K562 (cell line): ENCODE data around the gene PPAN. TPM values are rescaled to one million over a fixed set of nuclear protein-coding genes. Genes with fewer than 3 reads are reported as not detected.

Experiments used
- ATAC-seq: fragments of 200-7000 bp; cut with Tn5 transposase; 3 replicates; pipeline ENCODE4 v1.9.1; 2020; ENCODE audit warnings: moderate library complexity
- BruUV-seq: library from RNA; stranded (reverse); fragments of 400-500 nt; replicated peaks from 2 replicates; lab custom pipeline; 2021; lab: Mats Ljungman, UMichigan
- CTCF ChIA-PET: fragments of 300-600 bp; formaldehyde crosslinking; extraction: SDS; loops from one replicate; lab custom pipeline; 2021; ENCODE audit warnings: low intra/inter-chr PET ratio; lab: Yijun Ruan, JAX
- POLR2A ChIA-PET: fragments of 300-600, 350-650 bp; sonication (Branson Sonifier 250); formaldehyde crosslinking; extraction: SDS; loops from one replicate; lab custom pipeline; 2021; ENCODE audit warnings: antibody characterized with exemption, inconsistent platforms; lab: Yijun Ruan, JAX
- DNase-seq, 4 experiments: peaks; one replicate each; pipeline versions ENCODE4 v3.0.0 to v3.0.0-alpha.2; 2011 to 2018; ENCODE audit warnings: low spot score in 3 of 4, mixed read lengths in 3 of 4; ENCODE audit errors: extremely low read depth in 1 of 4
- FAIRE-seq: peaks from 2 replicates; lab custom pipeline; 2011; peaks lifted over from hg19 to GRCh38; lab: Jason Lieb, UNC
- H2AFZ ChIP-seq: 2 replicates; pipeline ENCODE4 v1.6.0; 2011; ENCODE audit warnings: low read depth, low read length, control low read depth, inconsistent platforms
- H3K27ac ChIP-seq: fragments of 200-600 bp; 3 replicates; pipeline ENCODE4 v1.8.0; 2011; ENCODE audit warnings: low read depth, mild to moderate bottlenecking, control low read depth, inconsistent platforms, low read length, moderate library complexity, mixed read lengths; ENCODE audit errors: extremely low read depth
- H3K27me3 ChIP-seq, 2 experiments: fragments of 300-600 bp in 1 of 2; 2 replicates in 1 of 2; 3 replicates in 1 of 2; pipeline versions ENCODE4 v1.6.0 to v1.8.0; 2011; ENCODE audit warnings: inconsistent platforms in 2 of 2, low read length in 2 of 2, mild to moderate bottlenecking in 1 of 2, mixed read lengths in 1 of 2, moderate library complexity in 1 of 2; ENCODE audit not compliant: control insufficient read depth in 2 of 2, insufficient read depth in 2 of 2
- H3K36me3 ChIP-seq: fragments of 300-600 bp; 3 replicates; pipeline ENCODE4 v1.8.0; 2011; ENCODE audit warnings: mild to moderate bottlenecking, low read length, inconsistent platforms; ENCODE audit not compliant: control insufficient read depth, insufficient read depth
- H3K4me1 ChIP-seq, 2 experiments: fragments of 200-600 bp in 1 of 2; replicated peaks in 1 of 2; 2 replicates in 1 of 2; 3 replicates in 1 of 2; pipeline versions ENCODE4 v1.5.1 to v1.8.0; 2011; ENCODE audit warnings: inconsistent platforms in 2 of 2, low read length in 2 of 2, mild to moderate bottlenecking in 1 of 2, mixed read lengths in 1 of 2, moderate library complexity in 1 of 2; ENCODE audit not compliant: control insufficient read depth in 2 of 2, insufficient read depth in 2 of 2
- H3K4me2 ChIP-seq: 2 replicates; pipeline ENCODE4 v1.6.1; 2011; ENCODE audit warnings: low read length, control low read depth, inconsistent platforms, mixed read lengths; ENCODE audit not compliant: insufficient read depth
- H3K4me3 ChIP-seq: fragments of 200-600 bp; sonication (generic), shearing (Covaris generic); 2 replicates; pipeline ENCODE4 v1.5.1; 2016; ENCODE audit warnings: control low read depth, inconsistent platforms
- H3K79me2 ChIP-seq: fragments of 200-600 bp; 3 replicates; pipeline ENCODE4 v1.8.0; 2011; ENCODE audit warnings: low read length, inconsistent platforms; ENCODE audit not compliant: control insufficient read depth, insufficient read depth
- H3K9ac ChIP-seq, 2 experiments: 2 replicates each; pipeline versions ENCODE4 v1.6.0 to v1.6.1; 2011; ENCODE audit warnings: low read depth in 2 of 2, low read length in 2 of 2, control low read depth in 1 of 2, inconsistent platforms in 1 of 2, mild to moderate bottlenecking in 1 of 2, mixed read lengths in 1 of 2; ENCODE audit not compliant: insufficient read depth in 1 of 2
- H3K9me1 ChIP-seq: one replicate; pipeline ENCODE4 v1.6.0; 2011; ENCODE audit warnings: inconsistent platforms, mild to moderate bottlenecking, low read length, moderate library complexity; ENCODE audit not compliant: control insufficient read depth, insufficient read depth
- H3K9me3 ChIP-seq: replicated peaks from 2 replicates; pipeline ENCODE4 v1.5.1; 2011; ENCODE audit warnings: low read depth, low read length, inconsistent platforms; ENCODE audit not compliant: control insufficient read depth, insufficient read depth
- H4K20me1 ChIP-seq: replicated peaks from 2 replicates; pipeline ENCODE4 v1.6.1; 2011; ENCODE audit warnings: low read length, inconsistent platforms, mixed read lengths; ENCODE audit not compliant: control insufficient read depth, insufficient read depth
- ARID1B ChIP-seq: fragments of 450-650 bp; IDR thresholded peaks from 2 replicates; pipeline ENCODE4 v1.6.1; 2016; ENCODE audit warnings: antibody characterized with exemption, mild to moderate bottlenecking, inconsistent platforms
- BCOR ChIP-seq: fragments of 450-650 bp; IDR thresholded peaks from 2 replicates; pipeline ENCODE4 v1.6.1; 2016
- ETV6 ChIP-seq, 3 experiments: fragments of 150-350 bp in 1 of 3; sonication (generic) in 1 of 3; formaldehyde crosslinking in 1 of 3; IDR thresholded peaks; 2 replicates each; pipeline versions ENCODE4 v1.6.1 to v1.8.0; 2014 to 2022; ENCODE audit warnings: borderline replicate concordance in 2 of 3, low read depth in 2 of 3, antibody characterized with exemption in 1 of 3, low read length in 1 of 3, mild to moderate bottlenecking in 1 of 3, missing genetic modification reagents in 1 of 3
- FOXP1 ChIP-seq: sonication (generic); formaldehyde crosslinking; IDR thresholded peaks from 2 replicates; pipeline ENCODE4 v1.8.0; 2022; ENCODE audit warnings: mild to moderate bottlenecking, missing genetic modification reagents
- SP2 ChIP-seq: IDR thresholded peaks from 2 replicates; pipeline ENCODE4 v1.6.1; 2011; ENCODE audit warnings: mild to moderate bottlenecking, low read depth, low read length, moderate library complexity; ENCODE audit not compliant: poor library complexity, severe bottlenecking; ENCODE audit errors: extremely low read depth
- TGIF2 ChIP-seq: sonication (generic); formaldehyde crosslinking; IDR thresholded peaks from 2 replicates; pipeline ENCODE4 v1.8.1; 2022; ENCODE audit warnings: mild to moderate bottlenecking, missing genetic modification reagents, moderate library complexity
- WGBS: fragments of 100-300 bp; shearing (Covaris generic); methylation state at CpG from one replicate; pipeline ENCODE4 v1.1.6; 2016; ENCODE audit warnings: low coverage, mixed read lengths; ENCODE audit not compliant: insufficient coverage; ENCODE audit errors: missing lambda C conversion rate; 5-methylcytosine and 5-hydroxymethylcytosine counted together
- in situ Hi-C: fragments of 300-500 bp; cut with MboI; formaldehyde crosslinking; loops from 4 replicates; pipeline ENCODE4 v1.15.0; 2018; ENCODE audit warnings: inconsistent platforms, mixed read lengths
- intact Hi-C: fragments of 100-400 bp; cut with micrococcal nuclease; formaldehyde crosslinking; loops from 2 replicates; pipeline ENCODE4 v1.14.2; 2022
- polyA plus RNA-seq, 8 experiments: library from polyadenylated mRNA; depleted of rRNA in 4 of 8; stranded (reverse) in 5 of 8; unstranded in 3 of 8; fragments of >200 nt; fragmentation: Nextera tagmentation in 2 of 8; fragmentation: Illumina TruSeq in 1 of 8; extraction: Ambion mirVana in 2 of 8; extraction: Trizol in 1 of 8; gene quantifications; 2 replicates each; pipeline versions ENCODE4 v1.2.1 to v1.2.3, GENCODE V29; 2011 to 2014; ENCODE audit warnings: inconsistent platforms in 1 of 8, missing spikeins in 1 of 8
- total RNA-seq, 7 experiments: library from RNA; depleted of rRNA in 6 of 7; stranded (reverse); fragments of >200 nt in 6 of 7; fragmentation: Illumina TruSeq in 2 of 7; extraction: Trizol in 2 of 7; gene quantifications; 2 replicates each; pipeline versions ENCODE4 v1.2.1 to v1.2.3, GENCODE V29; 2011 to 2021; ENCODE audit warnings: low replicate concordance in 1 of 7
- TF ChIP-seq, protein P1 (sequence below): fragments of 450-650 bp; IDR thresholded peaks from 2 replicates; pipeline ENCODE4 v1.6.1; 2016; ENCODE audit warnings: antibody characterized with exemption
- TF ChIP-seq, protein P2 (sequence below): fragments of 450-650 bp; IDR thresholded peaks from 2 replicates; pipeline ENCODE4 v1.6.1; 2018; ENCODE audit not compliant: partially characterized antibody
- TF ChIP-seq, protein P3 (sequence below), 2 experiments: fragments of 250-450 bp in 1 of 2; fragments of 450-650 bp in 1 of 2; sonication (Bioruptor Pico) in 1 of 2; IDR thresholded peaks; 2 replicates each; pipeline versions ENCODE4 v1.6.1 to v1.8.0; 2016 to 2021; ENCODE audit warnings: mild to moderate bottlenecking in 2 of 2, moderate library complexity in 2 of 2, missing compliant biosample characterization in 1 of 2, missing genetic modification characterization in 1 of 2
- TF ChIP-seq, protein P4 (sequence below): fragments of 250-450 bp; sonication (Bioruptor Pico); IDR thresholded peaks from 2 replicates; pipeline ENCODE4 v1.5.0; 2021
- TF ChIP-seq, protein P5 (sequence below): sonication (generic); formaldehyde crosslinking; IDR thresholded peaks from 2 replicates; pipeline ENCODE4 v1.8.0; 2022; ENCODE audit warnings: mild to moderate bottlenecking, missing genetic modification reagents, borderline replicate concordance

The PPAN gene
- total and polyA plus RNA-seq, 9 of the 15 experiments (the other 6 are each of a cell fraction or from before 2014, with no cell fraction given): 2.2 to 129 (median 59.1) TPM

DNA sequence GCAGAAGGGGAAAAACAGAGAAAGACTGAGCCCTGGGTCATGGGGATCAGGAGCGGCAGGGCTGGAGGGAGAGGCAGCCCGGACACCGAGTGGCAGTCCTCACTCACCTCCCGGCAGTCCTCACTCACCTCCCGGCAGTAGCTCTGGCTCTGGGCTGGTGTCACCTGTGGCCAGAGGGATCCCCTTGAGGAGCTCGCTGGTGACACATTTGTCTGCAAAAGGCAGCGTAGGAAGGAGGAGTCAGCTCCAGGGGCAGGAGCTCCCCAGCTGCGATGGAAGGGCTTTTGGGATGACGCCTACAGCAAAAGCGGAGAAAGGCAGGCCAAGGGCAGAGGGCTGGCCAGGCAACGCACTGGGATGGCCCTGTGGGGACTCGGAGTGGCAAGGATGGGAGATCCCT lies 12.8 kb downstream of the PPAN start:
- H3K4me3 ChIP-seq: peak overlapping the region; percentile 87
- H3K79me2 ChIP-seq: peaks cover 15% of the 10 kb centered on the region
- peaks cover 44% of the 10 kb centered on the region; the same call in 2 of the 3 replicates for H3K36me3 ChIP-seq
- peak overlapping the region; percentile 95 to 96 for H3K9ac ChIP-seq
- intact Hi-C loops: no loop called here
- WGBS: 6% methylated on average over 12 of the region's 12 CpGs
- no peak overlapping the region for H2AFZ ChIP-seq
- peak overlapping the region; percentile 78 for H3K27ac ChIP-seq
- H3K4me1 ChIP-seq: peaks cover 3 to 57% of the 10 kb centered on the region in 2 experiments; a peak in 3 of 5 replicates
- no peaks in the 10 kb centered on the region for H3K9me3 ChIP-seq
- ATAC-seq: peak; percentile 18
- no peaks in the 10 kb centered on the region for H3K9me1 ChIP-seq
- H3K27me3 ChIP-seq: no peaks in the 10 kb centered on the region
- BruUV-seq: no TSS peak
- 0 out of 2 replicates have a peak, but pooled peaks cover 5% of the 10 kb centered on the region for H4K20me1 ChIP-seq
- ChIA-PET CTCF (no interaction called here), POLR2A (interaction anchor here (5.8 kb wide), 1 partner anchor 12 kb away, joined by 49 read pairs; the partner anchor contains the start of gene PPAN)
- no peak for FAIRE-seq
- H3K4me2 ChIP-seq: peak overlapping the region; percentile 95
- peak in 1 of 4 experiments; percentile 47 for DNase-seq
- in situ Hi-C loops: no loop called here
- TF ChIP-seq, protein P1, sequence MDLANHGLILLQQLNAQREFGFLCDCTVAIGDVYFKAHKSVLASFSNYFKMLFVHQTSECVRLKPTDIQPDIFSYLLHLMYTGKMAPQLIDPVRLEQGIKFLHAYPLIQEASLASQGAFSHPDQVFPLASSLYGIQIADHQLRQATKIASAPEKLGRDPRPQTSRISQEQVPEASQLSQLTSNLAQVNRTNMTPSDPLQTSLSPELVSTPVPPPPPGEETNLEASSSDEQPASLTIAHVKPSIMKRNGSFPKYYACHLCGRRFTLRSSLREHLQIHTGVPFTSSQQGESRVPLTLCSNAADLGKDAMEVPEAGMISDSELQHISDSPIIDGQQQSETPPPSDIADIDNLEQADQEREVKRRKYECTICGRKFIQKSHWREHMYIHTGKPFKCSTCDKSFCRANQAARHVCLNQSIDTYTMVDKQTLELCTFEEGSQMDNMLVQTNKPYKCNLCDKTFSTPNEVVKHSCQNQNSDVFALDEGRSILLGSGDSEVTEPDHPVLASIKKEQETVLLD: no peak
- TF ChIP-seq, protein P2, sequence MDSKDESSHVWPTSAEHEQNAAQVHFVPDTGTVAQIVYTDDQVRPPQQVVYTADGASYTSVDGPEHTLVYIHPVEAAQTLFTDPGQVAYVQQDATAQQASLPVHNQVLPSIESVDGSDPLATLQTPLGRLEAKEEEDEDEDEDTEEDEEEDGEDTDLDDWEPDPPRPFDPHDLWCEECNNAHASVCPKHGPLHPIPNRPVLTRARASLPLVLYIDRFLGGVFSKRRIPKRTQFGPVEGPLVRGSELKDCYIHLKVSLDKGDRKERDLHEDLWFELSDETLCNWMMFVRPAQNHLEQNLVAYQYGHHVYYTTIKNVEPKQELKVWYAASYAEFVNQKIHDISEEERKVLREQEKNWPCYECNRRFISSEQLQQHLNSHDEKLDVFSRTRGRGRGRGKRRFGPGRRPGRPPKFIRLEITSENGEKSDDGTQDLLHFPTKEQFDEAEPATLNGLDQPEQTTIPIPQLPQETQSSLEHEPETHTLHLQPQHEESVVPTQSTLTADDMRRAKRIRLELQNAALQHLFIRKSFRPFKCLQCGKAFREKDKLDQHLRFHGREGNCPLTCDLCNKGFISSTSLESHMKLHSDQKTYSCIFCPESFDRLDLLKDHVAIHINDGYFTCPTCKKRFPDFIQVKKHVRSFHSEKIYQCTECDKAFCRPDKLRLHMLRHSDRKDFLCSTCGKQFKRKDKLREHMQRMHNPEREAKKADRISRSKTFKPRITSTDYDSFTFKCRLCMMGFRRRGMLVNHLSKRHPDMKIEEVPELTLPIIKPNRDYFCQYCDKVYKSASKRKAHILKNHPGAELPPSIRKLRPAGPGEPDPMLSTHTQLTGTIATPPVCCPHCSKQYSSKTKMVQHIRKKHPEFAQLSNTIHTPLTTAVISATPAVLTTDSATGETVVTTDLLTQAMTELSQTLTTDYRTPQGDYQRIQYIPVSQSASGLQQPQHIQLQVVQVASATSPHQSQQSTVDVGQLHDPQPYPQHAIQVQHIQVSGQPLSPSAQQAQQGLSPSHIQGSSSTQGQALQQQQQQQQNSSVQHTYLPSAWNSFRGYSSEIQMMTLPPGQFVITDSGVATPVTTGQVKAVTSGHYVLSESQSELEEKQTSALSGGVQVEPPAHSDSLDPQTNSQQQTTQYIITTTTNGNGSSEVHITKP: no peak
- TF ChIP-seq, protein P3, sequence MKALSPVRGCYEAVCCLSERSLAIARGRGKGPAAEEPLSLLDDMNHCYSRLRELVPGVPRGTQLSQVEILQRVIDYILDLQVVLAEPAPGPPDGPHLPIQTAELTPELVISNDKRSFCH (CRISPR knock-in tag; IDR thresholded peaks at IDR 0.05): no peak
- TF ChIP-seq, protein P3 (tag; IDR thresholded peaks at IDR 0.05): no peak
- TF ChIP-seq, protein P4, sequence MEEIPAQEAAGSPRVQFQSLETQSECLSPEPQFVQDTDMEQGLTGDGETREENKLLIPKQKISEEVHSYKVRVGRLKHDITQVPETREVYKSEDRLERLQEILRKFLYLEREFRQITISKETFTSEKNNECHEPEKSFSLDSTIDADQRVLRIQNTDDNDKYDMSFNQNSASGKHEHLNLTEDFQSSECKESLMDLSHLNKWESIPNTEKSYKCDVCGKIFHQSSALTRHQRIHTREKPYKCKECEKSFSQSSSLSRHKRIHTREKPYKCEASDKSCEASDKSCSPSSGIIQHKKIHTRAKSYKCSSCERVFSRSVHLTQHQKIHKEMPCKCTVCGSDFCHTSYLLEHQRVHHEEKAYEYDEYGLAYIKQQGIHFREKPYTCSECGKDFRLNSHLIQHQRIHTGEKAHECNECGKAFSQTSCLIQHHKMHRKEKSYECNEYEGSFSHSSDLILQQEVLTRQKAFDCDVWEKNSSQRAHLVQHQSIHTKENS: no peak
- TF ChIP-seq, protein P5, sequence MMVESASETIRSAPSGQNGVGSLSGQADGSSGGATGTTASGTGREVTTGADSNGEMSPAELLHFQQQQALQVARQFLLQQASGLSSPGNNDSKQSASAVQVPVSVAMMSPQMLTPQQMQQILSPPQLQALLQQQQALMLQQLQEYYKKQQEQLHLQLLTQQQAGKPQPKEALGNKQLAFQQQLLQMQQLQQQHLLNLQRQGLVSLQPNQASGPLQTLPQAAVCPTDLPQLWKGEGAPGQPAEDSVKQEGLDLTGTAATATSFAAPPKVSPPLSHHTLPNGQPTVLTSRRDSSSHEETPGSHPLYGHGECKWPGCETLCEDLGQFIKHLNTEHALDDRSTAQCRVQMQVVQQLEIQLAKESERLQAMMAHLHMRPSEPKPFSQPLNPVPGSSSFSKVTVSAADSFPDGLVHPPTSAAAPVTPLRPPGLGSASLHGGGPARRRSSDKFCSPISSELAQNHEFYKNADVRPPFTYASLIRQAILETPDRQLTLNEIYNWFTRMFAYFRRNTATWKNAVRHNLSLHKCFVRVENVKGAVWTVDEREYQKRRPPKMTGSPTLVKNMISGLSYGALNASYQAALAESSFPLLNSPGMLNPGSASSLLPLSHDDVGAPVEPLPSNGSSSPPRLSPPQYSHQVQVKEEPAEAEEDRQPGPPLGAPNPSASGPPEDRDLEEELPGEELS: no peak
- TF ChIP-seq ETV6 (IDR thresholded peaks at IDR 0.05; ENCODE audit: borderline replicate concordance in 1 of 2, low read depth in 2 of 2, low read length in 1 of 2): no peak
- TF ChIP-seq ETV6 (CRISPR knock-in tag; IDR thresholded peaks at IDR 0.05; ENCODE audit: borderline replicate concordance): no peak
- peak; percentile 7 for TF ChIP-seq SP2
- TF ChIP-seq ARID1B: no peak
- peak; percentile 55; the same call in 1 of the 2 replicates for TF ChIP-seq TGIF2 (CRISPR knock-in tag)
- no peak for TF ChIP-seq BCOR
- TF ChIP-seq FOXP1: no peak
